Tibial nerve (tissue), 4 donors: ENCODE results near the gene PRKCB. TPM values are rescaled to one million over a fixed set of nuclear protein-coding genes. Genes with fewer than 3 reads are reported as not detected.

Experiments used
- DNase-seq, 2 donors: peaks; one replicate each; pipeline ENCODE4 v3.0.0-alpha.2; 2019; ENCODE audit warnings: low spot score in 2 of 2
- H3K27ac ChIP-seq, 4 donors: fragments of 200-600 bp; sonication (generic) in 3 of 4; one replicate each; pipeline ENCODE4 v1.5.1; 2017 to 2019; ENCODE audit warnings: mild to moderate bottlenecking in 1 of 4
- H3K27me3 ChIP-seq, 2 donors: fragments of 200-600 bp; sonication (generic) in 1 of 2; one replicate each; pipeline versions ENCODE4 v1.5.1 to v1.6.0; 2017 to 2019
- H3K36me3 ChIP-seq, 3 donors: fragments of 200-600 bp; sonication (generic); one replicate each; pipeline ENCODE4 v1.5.1; 2018 to 2019
- H3K4me1 ChIP-seq, 4 donors: fragments of 200-600 bp; sonication (generic) in 3 of 4; one replicate each; pipeline ENCODE4 v1.5.1; 2017 to 2019
- H3K4me3 ChIP-seq, 4 donors: fragments of 200-600 bp; sonication (generic) in 3 of 4; one replicate each; pipeline ENCODE4 v1.5.1; 2017 to 2019; ENCODE audit warnings: mild to moderate bottlenecking in 1 of 4, moderate library complexity in 1 of 4
- H3K9me3 ChIP-seq, 4 donors: fragments of 200-600 bp; sonication (generic) in 3 of 4; one replicate each; pipeline ENCODE4 v1.5.1; 2017 to 2019
- CTCF ChIP-seq, 5 experiments: fragments of 200-600 bp in 3 of 5; fragments of 450-650 bp in 2 of 5; sonication (generic) in 3 of 5; IDR thresholded peaks; one replicate each; pipeline ENCODE4 v1.5.1; 2016 to 2019; ENCODE audit warnings: antibody characterized with exemption in 5 of 5, mild to moderate bottlenecking in 3 of 5, moderate library complexity in 2 of 5
- EP300 ChIP-seq, 2 donors: sonication (generic); formaldehyde crosslinking; IDR thresholded peaks; one replicate each; pipeline ENCODE4 v1.6.1; 2017; ENCODE audit warnings: antibody characterized with exemption in 2 of 2, mild to moderate bottlenecking in 1 of 2
- POLR2A ChIP-seq, 2 donors: fragments of 450-650 bp; IDR thresholded peaks; one replicate each; pipeline ENCODE4 v1.6.1; 2017; ENCODE audit warnings: antibody characterized with exemption in 2 of 2, mild to moderate bottlenecking in 2 of 2, moderate library complexity in 2 of 2
- WGBS, 2 donors: methylation state at CpG; one replicate each; pipeline ENCODE4 v1.1.5; 2018; 5-methylcytosine and 5-hydroxymethylcytosine counted together
- total RNA-seq, 4 donors: library from RNA; depleted of rRNA; stranded (reverse); fragments of >200 nt; gene quantifications; one replicate each; pipeline ENCODE4 v1.1.0, GENCODE V29; 2016

PRKCB gene
- total RNA-seq, 4 donors from 2014 or later, result 2.7 to 6.9 (median 4.3) TPM

- no peaks in the 10 kb centered on the region for H3K9me3 ChIP-seq
- H3K36me3 ChIP-seq, result no peaks in the 10 kb centered on the region
- WGBS, 2 donors, result 78 to 79% methylated on average over 2 of the region's 2 CpGs
- no peaks in the 10 kb centered on the region for H3K4me1 ChIP-seq
- no peak overlapping the region for H3K4me3 ChIP-seq
- TF ChIP-seq CTCF (IDR thresholded peaks at IDR 0.05), result no peak
- TF ChIP-seq POLR2A (IDR thresholded peaks at IDR 0.05), result no peak
- TF ChIP-seq EP300 (IDR thresholded peaks at IDR 0.05), result no peak
- DNase-seq, result no peak
- H3K27ac ChIP-seq, result no peak overlapping the region
- H3K27me3 ChIP-seq, result no peaks in the 10 kb centered on the region
Observed at GRCh38 chr16:23987443-23987842, 151.7 kb downstream of the PRKCB start.

- 78 to 90% methylated on average over 3 of the region's 3 CpGs for WGBS, 2 donors
Observed at GRCh38 chr16:23990507-23990906, 154.7 kb downstream of the PRKCB start.

GRCh38 chr16:23991066-23991465 is 155.3 kb downstream of the PRKCB start:
- no peak for DNase-seq
- Histone ChIP-seq H3K36me3 (no peaks in the 10 kb centered on the region), H3K4me1 (no peaks in the 10 kb centered on the region), H3K27ac (no peak overlapping the region), H3K27me3 (no peaks in the 10 kb centered on the region), H3K9me3 (no peaks in the 10 kb centered on the region), H3K4me3 (no peak overlapping the region)
- TF ChIP-seq EP300 (IDR thresholded peaks at IDR 0.05), result no peak
- TF ChIP-seq CTCF (IDR thresholded peaks at IDR 0.05), result no peak

More at GRCh38 chr16:23990507-23990906, 154.7 kb downstream of the PRKCB start:
- DNase-seq, result no peak
- Histone ChIP-seq H3K4me3 (no peak overlapping the region), H3K4me1 (no peaks in the 10 kb centered on the region), H3K27me3 (no peaks in the 10 kb centered on the region), H3K36me3 (no peaks in the 10 kb centered on the region), H3K9me3 (no peaks in the 10 kb centered on the region), H3K27ac (no peak overlapping the region)
- TF ChIP-seq CTCF (IDR thresholded peaks at IDR 0.05), result no peak
- no peak for TF ChIP-seq POLR2A (IDR thresholded peaks at IDR 0.05)
- no peak for TF ChIP-seq EP300 (IDR thresholded peaks at IDR 0.05)

GRCh38 chr16:23994615-23995014 is 158.8 kb downstream of the PRKCB start:
- no peaks in the 10 kb centered on the region for H3K4me1 ChIP-seq
- no peak for TF ChIP-seq EP300 (IDR thresholded peaks at IDR 0.05)
- TF ChIP-seq CTCF (IDR thresholded peaks at IDR 0.05), result no peak
- no peak for TF ChIP-seq POLR2A (IDR thresholded peaks at IDR 0.05)

GRCh38 chr16:23996258-23996955 is 160.6 kb downstream of the PRKCB start:
- no peak for DNase-seq
- no peak overlapping the region for H3K27ac ChIP-seq
- TF ChIP-seq POLR2A (IDR thresholded peaks at IDR 0.05), result no peak
- no peak for TF ChIP-seq CTCF (IDR thresholded peaks at IDR 0.05)
- TF ChIP-seq EP300 (IDR thresholded peaks at IDR 0.05), result no peak
- H3K9me3 ChIP-seq, result no peaks in the 10 kb centered on the region
- no peaks in the 10 kb centered on the region for H3K27me3 ChIP-seq
- no peak overlapping the region for H3K4me3 ChIP-seq
- no peaks in the 10 kb centered on the region for H3K4me1 ChIP-seq
- 87 to 97% methylated on average over 4 of the region's 4 CpGs for WGBS, 2 donors
- no peaks in the 10 kb centered on the region for H3K36me3 ChIP-seq

More at GRCh38 chr16:23994615-23995014, 158.8 kb downstream of the PRKCB start:
- no peaks in the 10 kb centered on the region for H3K36me3 ChIP-seq
- no peak for DNase-seq
- no peaks in the 10 kb centered on the region for H3K27me3 ChIP-seq
- H3K9me3 ChIP-seq, result no peaks in the 10 kb centered on the region
- no peak overlapping the region for H3K27ac ChIP-seq
- no peak overlapping the region for H3K4me3 ChIP-seq
- 74 to 77% methylated on average over 1 of the region's 1 CpG for WGBS, 2 donors
